CD4-positive, alpha-beta T cell treated with Interleukin-6 for 4 hours (primary cell): ENCODE results near the gene GPRC5B.

Source experiments
- DNase-seq: peaks from one replicate; pipeline ENCODE4 v3.0.0-alpha.2; 2020; ENCODE audit warnings: mixed read lengths

GPRC5B gene

GRCh38 chr16:19842426-19843157 lies 42.1 kb downstream of the GPRC5B start:
- no peak for DNase-seq

GRCh38 chr16:19841184-19841583 lies 43.5 kb downstream of the GPRC5B start:
- DNase-seq = no peak

- DNase-seq = no peak
These were observed 44.0 kb downstream of the GPRC5B start for GRCh38 chr16:19840524-19841110.

GRCh38 chr16:19837984-19838707 lies 46.5 kb downstream of the GPRC5B start:
- DNase-seq = no peak

GRCh38 chr16:19837331-19837980 lies 47.2 kb downstream of the GPRC5B start:
- DNase-seq = no peak

- no peak for DNase-seq
These were observed 48.7 kb downstream of the GPRC5B start for GRCh38 chr16:19835968-19836421.

GRCh38 chr16:19835196-19835595 lies 49.5 kb downstream of the GPRC5B start:
- DNase-seq = no peak

GRCh38 chr16:19833581-19833980 lies 51.1 kb downstream of the GPRC5B start:
- no peak for DNase-seq

GRCh38 chr16:19833176-19833575 lies 51.5 kb downstream of the GPRC5B start:
- no peak for DNase-seq

GRCh38 chr16:19831678-19832077 lies 53.0 kb downstream of the GPRC5B start:
- DNase-seq = no peak

- no peak for DNase-seq
These were observed 53.6 kb downstream of the GPRC5B start for GRCh38 chr16:19830902-19831560.

- DNase-seq = no peak
These were observed 54.6 kb downstream of the GPRC5B start for GRCh38 chr16:19829844-19830692.

GRCh38 chr16:19824216-19824615 lies 60.4 kb downstream of the GPRC5B start:
- DNase-seq = no peak

- DNase-seq = no peak
These were observed 61.3 kb downstream of the GPRC5B start for GRCh38 chr16:19823322-19823721.

GRCh38 chr16:19822533-19822932 lies 62.1 kb downstream of the GPRC5B start:
- DNase-seq = no peak

GRCh38 chr16:19817875-19818274 lies 66.8 kb downstream of the GPRC5B start:
- no peak for DNase-seq

GRCh38 chr16:19817122-19817521 lies 67.5 kb downstream of the GPRC5B start:
- DNase-seq = no peak

GRCh38 chr16:19815418-19815817 lies 69.2 kb downstream of the GPRC5B start:
- DNase-seq = no peak

- no peak for DNase-seq
These were observed 71.7 kb downstream of the GPRC5B start for GRCh38 chr16:19812986-19813385.

GRCh38 chr16:19810817-19811731 lies 73.6 kb downstream of the GPRC5B start:
- no peak for DNase-seq

GRCh38 chr16:19809693-19810092 lies 75.0 kb downstream of the GPRC5B start:
- no peak for DNase-seq
